ENCODE measurements around the gene ABR. TPM values are rescaled to one million over a fixed set of nuclear protein-coding genes. Genes with fewer than 3 reads are reported as not detected.

Gene ABR
- total and polyA plus RNA-seq, 4 donors: 41.8 to 172 (median 120) TPM

DNA sequence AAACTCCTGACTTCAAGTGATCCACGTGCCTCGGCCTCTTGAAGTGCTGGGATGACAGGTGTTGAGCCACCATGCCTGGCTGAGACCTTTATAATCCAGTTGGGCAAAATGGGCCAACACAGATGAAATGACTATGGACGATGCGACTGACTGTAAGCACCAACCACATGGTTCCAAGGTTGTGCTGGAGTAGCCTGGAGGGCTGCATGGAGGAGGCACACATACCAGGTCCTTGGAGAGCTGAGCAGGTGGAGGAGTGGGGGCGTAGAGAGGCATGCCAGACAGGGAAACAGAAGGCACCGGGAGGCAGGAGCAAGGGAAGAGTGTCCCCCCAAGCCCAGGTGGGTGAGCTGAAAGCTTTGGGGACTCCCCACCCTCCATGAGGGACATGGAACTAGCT, 85.2 kb downstream of the ABR start:
- ATAC-seq (ENCODE audit: low FRiP score) (no peak), DNase-seq (no peak)
- Histone ChIP-seq H3K9me3 (ENCODE audit: control insufficient read depth, low read length) (no peaks in the 10 kb centered on the region), H3K36me3 (ENCODE audit: control insufficient read depth in 1 of 2, insufficient read depth in 2 of 2, low read length in 1 of 2) (peaks cover 0 to 2% of the 10 kb centered on the region in 2 donors), H3K27me3 (ENCODE audit: control insufficient read depth in 1 of 2, insufficient read depth in 2 of 2, low read length in 1 of 2) (no peaks in the 10 kb centered on the region), H3K4me1 (ENCODE audit: control insufficient read depth in 1 of 2, insufficient read depth in 2 of 2, low read length in 2 of 2) (no peaks in the 10 kb centered on the region), H3K27ac (ENCODE audit: low read depth in 1 of 2, low read length in 2 of 2) (no peak overlapping the region), H3K4me3 (ENCODE audit: low read length in 2 of 2) (no peak overlapping the region)
- intact Hi-C loops (cut with DNase I): no loop called here
- 91 to 94% methylated on average over 6 of the region's 6 CpGs for WGBS, 2 donors

DNA sequence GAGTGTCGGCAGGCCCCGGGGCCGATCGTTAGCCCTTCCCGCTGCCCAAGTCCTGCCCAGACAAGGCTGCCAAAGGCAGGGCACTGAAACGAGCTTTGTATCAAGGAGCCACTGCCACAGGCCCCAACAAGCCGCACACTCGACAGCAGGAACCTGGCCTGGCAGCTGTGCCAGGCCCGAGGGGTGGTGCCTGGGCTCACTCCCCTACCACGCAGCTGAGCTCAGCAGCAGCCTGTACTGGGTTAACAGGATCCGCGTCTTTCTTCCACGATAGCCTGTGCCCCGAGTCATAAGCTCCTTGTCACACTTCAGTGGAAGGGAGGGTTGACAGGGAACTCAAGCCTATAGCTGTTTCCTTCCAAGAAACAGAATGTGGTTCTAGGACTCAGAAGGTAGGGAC, 87.9 kb downstream of the ABR start:
- H3K4me1 ChIP-seq (ENCODE audit: control insufficient read depth in 1 of 2, insufficient read depth in 2 of 2, low read length in 2 of 2): no peaks in the 10 kb centered on the region
- DNase-seq (no peak), ATAC-seq (ENCODE audit: low FRiP score) (no peak)
- WGBS, 2 donors: 85 to 86% methylated on average over 14 of the region's 14 CpGs
- no peaks in the 10 kb centered on the region for H3K27me3 ChIP-seq (ENCODE audit: control insufficient read depth in 1 of 2, insufficient read depth in 2 of 2, low read length in 1 of 2)
- peaks cover 0 to 2% of the 10 kb centered on the region in 2 donors for H3K36me3 ChIP-seq (ENCODE audit: control insufficient read depth in 1 of 2, insufficient read depth in 2 of 2, low read length in 1 of 2)
- intact Hi-C loops (cut with DNase I): no loop called here
- H3K9me3 ChIP-seq (ENCODE audit: control insufficient read depth, low read length): no peaks in the 10 kb centered on the region
- H3K4me3 ChIP-seq (ENCODE audit: low read length in 2 of 2): no peak overlapping the region
- H3K27ac ChIP-seq (ENCODE audit: low read depth in 1 of 2, low read length in 2 of 2): no peak overlapping the region

DNA sequence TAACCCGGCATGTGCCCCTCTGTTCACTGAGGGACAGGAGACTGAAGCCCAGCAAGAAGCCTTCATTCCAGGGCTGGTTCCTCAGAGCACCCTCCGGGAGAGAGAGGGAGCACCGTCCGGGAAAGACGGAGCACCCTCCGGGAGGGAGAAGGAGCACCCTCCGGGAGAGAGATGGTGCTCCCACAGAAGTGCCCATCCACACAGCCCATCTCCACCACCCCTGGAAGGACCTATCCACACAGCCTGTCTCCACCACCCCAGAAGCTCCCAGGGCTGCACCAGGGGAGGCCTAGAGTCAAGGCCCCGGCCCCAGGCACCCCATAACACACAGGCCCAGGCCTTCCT, 88.6 kb downstream of the ABR start:
- Histone ChIP-seq H3K4me1 (ENCODE audit: control insufficient read depth in 1 of 2, insufficient read depth in 2 of 2, low read length in 2 of 2) (no peaks in the 10 kb centered on the region), H3K36me3 (ENCODE audit: control insufficient read depth in 1 of 2, insufficient read depth in 2 of 2, low read length in 1 of 2) (peaks cover 0 to 2% of the 10 kb centered on the region in 2 donors), H3K9me3 (ENCODE audit: control insufficient read depth, low read length) (no peaks in the 10 kb centered on the region), H3K4me3 (ENCODE audit: low read length in 2 of 2) (no peak overlapping the region), H3K27me3 (ENCODE audit: control insufficient read depth in 1 of 2, insufficient read depth in 2 of 2, low read length in 1 of 2) (no peaks in the 10 kb centered on the region), H3K27ac (ENCODE audit: low read depth in 1 of 2, low read length in 2 of 2) (no peak overlapping the region)
- DNase-seq (no peak), ATAC-seq (ENCODE audit: low FRiP score) (no peak)
- 76 to 83% methylated on average over 6 to 8 of the region's 8 CpGs for WGBS, 2 donors
- intact Hi-C loops (cut with DNase I): no loop called here

DNA sequence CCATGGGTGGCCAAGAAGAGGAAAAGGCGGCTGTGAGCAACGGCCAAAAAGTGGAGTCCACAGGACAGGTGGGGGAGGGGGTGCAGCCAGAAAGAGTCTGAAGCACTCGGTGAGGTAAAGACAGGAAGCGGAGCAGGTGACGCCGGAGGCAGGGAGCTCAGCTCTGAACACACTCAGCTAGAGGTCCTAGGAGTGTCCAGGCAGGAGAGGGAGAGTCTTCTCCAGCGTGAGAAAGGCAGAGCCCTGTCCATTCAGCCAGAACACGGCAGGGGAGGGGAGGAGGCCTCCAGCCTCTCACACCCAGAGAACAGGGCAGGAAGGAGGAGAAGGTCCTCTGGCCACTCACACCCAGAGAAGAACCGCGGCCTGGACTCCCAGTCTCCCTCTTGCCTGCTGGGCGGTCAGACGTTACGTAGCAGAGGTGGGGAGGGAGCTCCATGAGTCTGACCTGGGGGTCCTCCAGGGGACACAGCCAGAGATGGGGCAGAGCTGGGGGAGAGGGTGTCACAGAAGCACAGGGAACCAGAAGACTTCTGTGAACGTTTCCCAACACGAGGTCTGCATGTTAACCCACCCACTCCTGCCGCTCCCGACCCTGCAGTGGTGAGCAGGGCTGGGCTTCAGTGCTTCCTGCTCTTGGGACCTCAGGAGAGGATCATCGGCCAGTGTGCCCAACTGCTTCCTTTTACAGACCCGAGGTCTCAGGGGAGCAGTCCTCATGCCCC, 89.2 kb downstream of the ABR start:
- Histone ChIP-seq H3K4me3 (ENCODE audit: low read length in 2 of 2) (no peak overlapping the region), H3K4me1 (ENCODE audit: control insufficient read depth in 1 of 2, insufficient read depth in 2 of 2, low read length in 2 of 2) (no peaks in the 10 kb centered on the region), H3K27me3 (ENCODE audit: control insufficient read depth in 1 of 2, insufficient read depth in 2 of 2, low read length in 1 of 2) (no peaks in the 10 kb centered on the region), H3K27ac (ENCODE audit: low read depth in 1 of 2, low read length in 2 of 2) (peak overlapping the region; percentile 4 to 29), H3K36me3 (ENCODE audit: control insufficient read depth in 1 of 2, insufficient read depth in 2 of 2, low read length in 1 of 2) (peaks cover 0 to 2% of the 10 kb centered on the region in 2 donors), H3K9me3 (ENCODE audit: control insufficient read depth, low read length) (no peaks in the 10 kb centered on the region)
- ATAC-seq (ENCODE audit: low FRiP score) (no peak), DNase-seq (no peak)
- 68 to 73% methylated on average over 19 of the region's 19 CpGs for WGBS, 2 donors
- intact Hi-C loops (cut with DNase I): no loop called here

DNA sequence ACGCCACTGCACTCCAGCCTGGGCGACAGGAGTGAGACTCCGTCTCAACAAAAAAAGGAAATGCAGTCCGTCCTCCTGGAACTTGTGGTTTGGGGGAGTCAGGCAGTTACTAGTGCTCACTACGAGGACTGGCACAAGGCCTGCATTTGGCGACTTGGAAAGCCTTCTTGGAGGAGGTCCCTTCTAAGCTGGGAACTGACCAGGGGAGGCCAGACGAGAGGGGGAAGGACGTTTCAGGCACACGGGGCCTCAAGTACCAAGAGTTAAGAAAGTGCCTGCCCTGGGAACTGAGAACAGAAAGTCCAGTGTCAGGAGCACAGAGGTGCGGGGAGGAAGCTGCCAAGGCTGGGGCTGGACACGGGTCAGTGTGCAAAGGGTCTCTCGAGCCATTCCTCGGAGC, 89.9 kb downstream of the ABR start:
- Histone ChIP-seq H3K36me3 (ENCODE audit: control insufficient read depth in 1 of 2, insufficient read depth in 2 of 2, low read length in 1 of 2) (peaks cover 0 to 2% of the 10 kb centered on the region in 2 donors), H3K4me1 (ENCODE audit: control insufficient read depth in 1 of 2, insufficient read depth in 2 of 2, low read length in 2 of 2) (no peaks in the 10 kb centered on the region), H3K4me3 (ENCODE audit: low read length in 2 of 2) (no peak overlapping the region), H3K27me3 (ENCODE audit: control insufficient read depth in 1 of 2, insufficient read depth in 2 of 2, low read length in 1 of 2) (no peaks in the 10 kb centered on the region), H3K9me3 (ENCODE audit: control insufficient read depth, low read length) (no peaks in the 10 kb centered on the region), H3K27ac (ENCODE audit: low read depth in 1 of 2, low read length in 2 of 2) (peak overlapping the region in 1 of 2 donors; percentile 29)
- peak; percentile 88 to 89 for DNase-seq
- 15 to 20% methylated on average over 13 of the region's 13 CpGs for WGBS, 2 donors
- intact Hi-C loops (cut with DNase I): no loop called here
- ATAC-seq (ENCODE audit: low FRiP score): no peak

DNA sequence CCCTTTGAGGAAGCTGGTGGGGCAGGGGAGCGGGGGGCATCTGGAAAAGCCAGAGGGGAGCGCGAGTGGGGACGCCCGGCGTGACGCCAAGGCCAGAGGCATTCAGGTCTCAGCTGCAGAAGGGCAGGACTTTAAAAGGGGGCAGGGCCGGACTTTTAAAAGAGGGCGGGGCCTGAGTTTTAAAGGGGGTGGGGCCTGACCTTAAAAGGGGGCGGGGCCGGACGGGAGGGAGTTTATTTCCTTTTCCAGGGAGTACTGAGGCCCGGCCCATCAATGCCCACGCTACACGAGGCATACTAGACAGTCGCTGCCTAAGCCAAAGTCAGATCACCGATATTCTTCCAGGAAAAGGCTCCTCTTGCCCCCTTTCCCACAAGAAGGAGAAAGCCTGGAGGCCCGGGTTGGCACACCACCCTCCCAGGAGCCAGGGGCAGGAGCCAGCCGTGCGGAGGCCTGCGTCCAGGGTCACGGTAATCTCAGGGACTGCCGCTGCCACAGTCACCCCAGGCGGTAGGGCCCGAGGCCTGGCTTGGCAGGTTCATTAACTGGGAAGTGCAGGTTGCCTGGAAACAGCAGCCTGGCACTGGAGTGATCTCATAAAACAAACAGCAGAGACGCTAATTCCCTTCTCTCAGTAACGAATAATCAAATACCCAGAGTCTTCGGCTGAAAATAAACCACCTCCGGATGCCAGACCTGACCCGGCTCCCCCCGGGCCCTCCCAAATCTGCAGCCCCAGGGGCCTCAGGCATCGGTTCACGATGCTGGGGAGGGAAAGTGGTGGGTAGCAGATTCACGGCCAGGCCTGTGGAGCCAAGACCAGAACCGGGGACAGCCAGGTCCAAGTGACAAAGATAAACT, 92.2 kb downstream of the ABR start:
- WGBS, 2 donors: 7 to 13% methylated on average over 34 to 35 of the region's 35 CpGs
- no peak overlapping the region for H3K4me3 ChIP-seq (ENCODE audit: low read length in 2 of 2)
- peak overlapping the region; percentile 6 to 89 for H3K27ac ChIP-seq (ENCODE audit: low read depth in 1 of 2, low read length in 2 of 2)
- DNase-seq (peak; percentile 91), ATAC-seq (ENCODE audit: low FRiP score) (peak; percentile 84)
- H3K4me1 ChIP-seq (ENCODE audit: control insufficient read depth in 1 of 2, insufficient read depth in 2 of 2, low read length in 2 of 2): no peaks in the 10 kb centered on the region
- H3K27me3 ChIP-seq (ENCODE audit: control insufficient read depth in 1 of 2, insufficient read depth in 2 of 2, low read length in 1 of 2): no peaks in the 10 kb centered on the region
- H3K36me3 ChIP-seq (ENCODE audit: control insufficient read depth in 1 of 2, insufficient read depth in 2 of 2, low read length in 1 of 2): no peaks in the 10 kb centered on the region
- intact Hi-C loops (cut with DNase I): no loop called here
- no peaks in the 10 kb centered on the region for H3K9me3 ChIP-seq (ENCODE audit: control insufficient read depth, low read length)

DNA sequence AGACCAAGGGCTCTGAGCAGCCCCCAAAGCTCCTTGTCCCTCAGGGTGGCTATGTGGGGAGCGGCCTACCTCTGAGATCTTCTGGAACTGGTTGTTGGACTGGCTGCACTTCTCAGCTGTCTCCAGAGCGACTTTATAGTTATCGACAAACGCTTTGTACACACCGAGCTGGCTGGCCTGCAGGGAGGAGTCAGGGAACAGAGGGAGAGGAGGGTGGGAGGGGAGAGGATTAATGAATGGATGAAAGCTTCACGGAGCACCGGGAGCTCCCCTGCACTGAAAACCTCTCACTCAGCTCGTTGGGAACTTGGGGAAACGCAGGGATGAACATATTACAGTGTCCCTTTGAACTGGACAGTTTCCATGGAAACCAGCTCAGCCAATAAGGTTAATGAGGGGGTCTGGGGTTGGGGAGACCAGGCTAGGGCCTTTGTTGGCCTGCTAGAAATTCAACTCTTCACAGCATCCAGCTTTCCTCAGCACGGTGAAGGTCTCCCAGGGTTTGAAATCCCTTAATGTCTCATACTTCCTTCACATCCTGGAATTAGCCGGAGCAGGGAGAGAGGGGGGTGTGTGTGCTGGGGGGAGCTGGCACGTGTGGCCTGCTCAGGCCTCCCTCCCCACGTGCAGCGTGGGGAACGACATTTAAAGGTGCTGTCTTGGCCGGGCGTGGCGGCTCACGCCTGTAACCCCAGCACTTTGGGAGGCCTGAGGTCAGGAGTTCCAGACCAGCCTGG, 96.2 kb downstream of the ABR start:
- 78 to 81% methylated on average over 19 of the region's 19 CpGs for WGBS, 2 donors
- Histone ChIP-seq H3K9me3 (ENCODE audit: control insufficient read depth, low read length) (no peaks in the 10 kb centered on the region), H3K27me3 (ENCODE audit: control insufficient read depth in 1 of 2, insufficient read depth in 2 of 2, low read length in 1 of 2) (no peaks in the 10 kb centered on the region), H3K36me3 (ENCODE audit: control insufficient read depth in 1 of 2, insufficient read depth in 2 of 2, low read length in 1 of 2) (peaks cover 0 to 3% of the 10 kb centered on the region in 2 donors), H3K4me3 (ENCODE audit: low read length in 2 of 2) (no peak overlapping the region), H3K4me1 (ENCODE audit: control insufficient read depth in 1 of 2, insufficient read depth in 2 of 2, low read length in 2 of 2) (no peaks in the 10 kb centered on the region), H3K27ac (ENCODE audit: low read depth in 1 of 2, low read length in 2 of 2) (no peak overlapping the region)
- no peak for ATAC-seq (ENCODE audit: low FRiP score)
- intact Hi-C loops (cut with DNase I): no loop called here
- no peak for DNase-seq

DNA sequence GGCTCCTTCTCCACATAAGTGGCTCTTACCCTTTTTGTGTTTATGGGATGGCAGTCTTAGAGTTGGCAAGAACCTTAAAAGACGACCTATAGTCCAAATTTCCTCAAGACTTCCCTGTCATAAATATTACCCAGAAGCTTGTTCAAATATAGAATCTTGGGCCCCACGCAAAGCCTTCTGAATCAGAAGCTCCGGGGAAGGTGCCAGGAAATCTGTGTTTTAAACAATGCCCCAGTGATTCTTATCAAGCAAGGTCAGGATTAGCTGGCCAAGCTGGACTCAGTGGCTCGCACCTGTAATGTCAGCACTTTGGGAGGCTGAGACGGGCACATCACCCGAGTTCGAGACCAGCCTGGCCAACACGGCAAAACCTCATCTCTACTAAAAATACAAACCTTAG, 97.2 kb downstream of the ABR start:
- Histone ChIP-seq H3K27me3 (ENCODE audit: control insufficient read depth in 1 of 2, insufficient read depth in 2 of 2, low read length in 1 of 2) (no peaks in the 10 kb centered on the region), H3K27ac (ENCODE audit: low read depth in 1 of 2, low read length in 2 of 2) (no peak overlapping the region), H3K4me3 (ENCODE audit: low read length in 2 of 2) (no peak overlapping the region), H3K36me3 (ENCODE audit: control insufficient read depth in 1 of 2, insufficient read depth in 2 of 2, low read length in 1 of 2) (peaks cover 0 to 3% of the 10 kb centered on the region in 2 donors), H3K9me3 (ENCODE audit: control insufficient read depth, low read length) (no peaks in the 10 kb centered on the region), H3K4me1 (ENCODE audit: control insufficient read depth in 1 of 2, insufficient read depth in 2 of 2, low read length in 2 of 2) (no peaks in the 10 kb centered on the region)
- 78 to 80% methylated on average over 8 of the region's 8 CpGs for WGBS, 2 donors
- intact Hi-C loops (cut with DNase I): no loop called here
- DNase-seq (no peak), ATAC-seq (ENCODE audit: low FRiP score) (no peak)
